Heart right ventricle (tissue), 16 donors: ENCODE measurements around the gene TPH2. TPM values are rescaled to one million over a fixed set of nuclear protein-coding genes. Genes with fewer than 3 reads are reported as not detected.

Experiments
- ATAC-seq, 8 donors: fragments of 200-7000 bp; cut with Tn5 transposase; one replicate each; pipeline ENCODE4 v1.9.1; 2020; ENCODE audit warnings: mild to moderate bottlenecking in 8 of 8, moderate library complexity in 8 of 8, moderate number of reproducible peaks in 1 of 8
- DNase-seq, 2 donors: peaks; one replicate each; pipeline ENCODE4 v3.0.0-alpha.2; 2020
- H3K27ac ChIP-seq, 10 donors: fragments of 200-600 bp; sonication (generic) in 2 of 10; one replicate each; pipeline versions ENCODE4 v1.5.0 to v1.8.0; 2020 to 2022; ENCODE audit warnings: mild to moderate bottlenecking in 3 of 10
- H3K27me3 ChIP-seq, 7 donors: fragments of 200-600 bp; one replicate each; pipeline ENCODE4 v1.8.0; 2021 to 2022; ENCODE audit warnings: mild to moderate bottlenecking in 2 of 7
- H3K36me3 ChIP-seq, 9 donors: fragments of 200-600 bp; sonication (generic) in 1 of 9; one replicate each; pipeline versions ENCODE4 v1.5.0 to v1.8.0; 2020 to 2022; ENCODE audit warnings: mild to moderate bottlenecking in 2 of 9
- H3K4me1 ChIP-seq, 9 donors: fragments of 200-600 bp; sonication (generic) in 1 of 9; one replicate each; pipeline versions ENCODE4 v1.5.0 to v1.8.0; 2020 to 2022; ENCODE audit warnings: mild to moderate bottlenecking in 4 of 9
- H3K4me3 ChIP-seq, 10 donors: fragments of 200-600 bp; sonication (generic) in 2 of 10; one replicate each; pipeline versions ENCODE4 v1.5.0 to v1.8.0; 2020 to 2022; ENCODE audit warnings: mild to moderate bottlenecking in 7 of 10, moderate library complexity in 2 of 10
- H3K9me3 ChIP-seq, 11 donors: fragments of 200-600 bp in 10 of 11; sonication (generic) in 2 of 11; one replicate each; pipeline versions ENCODE4 v1.5.0 to v1.8.0; 2013 to 2022; ENCODE audit warnings: mild to moderate bottlenecking in 2 of 11, control low read depth in 1 of 11, moderate library complexity in 1 of 11
- WGBS, 2 donors: extraction: QIAGEN DNeasy Blood & Tissue Kit; methylation state at CpG; one replicate each; pipeline ENCODE4 v1.1.7; 2013; ENCODE audit warnings: inconsistent platforms in 1 of 2; 5-methylcytosine and 5-hydroxymethylcytosine counted together
- intact Hi-C, 10 donors: fragments of 100-400 bp; cut with DNase I; formaldehyde crosslinking; loops; one replicate each; pipeline versions ENCODE4 v1.11.1 to v1.14.2; 2022
- polyA plus RNA-seq, 2 donors: library from polyadenylated mRNA; stranded (reverse); fragments of 200-250 nt; gene quantifications; one replicate each; pipeline ENCODE4 v1.2.3, GENCODE V29; 2013
- total RNA-seq, 10 donors: library from RNA; stranded (reverse); fragmentation: NEBNext Ultra II Directional in 3 of 10; extraction: Animal tissue kit (Norgen Biotek cat#: 25700) in 3 of 10; gene quantifications; one replicate each; pipeline versions ENCODE4 v1.2.1 to v1.2.4, GENCODE V29; 2021 to 2023
- TF ChIP-seq, protein P1 (sequence below), 9 donors: fragments of 200-600 bp; sonication (generic) in 2 of 9; IDR thresholded peaks; one replicate each; pipeline versions ENCODE4 v1.5.0 to v1.8.0; 2021 to 2022; ENCODE audit warnings: antibody characterized with exemption in 9 of 9, mild to moderate bottlenecking in 5 of 9, moderate library complexity in 1 of 9
- donor health status: Arrhythmogenic right ventricular cardiomyopathy.
- donor health status: ischemic (EF 13 %, LVEDD 7.1; RV severe dilation, severe dysfunction).
- donor health status: healthy with polysubstance abuse.
- donor health status: DM: no; HTN: yes; CAD: no.
- donor health status: DM: no; HTN: no; CAD: no.
- donor health status: ischemic (EF 25% LVEDD 6.9; RV normal size, moderate dysfunction).
- donor health status: ischemic (EF 25% LVEDD 5.7; RV mildly dilated, moderate dysfunction).
- donor health status: healthy.
- donor health status: DM: yes; HTN: yes; CAD: no.
- donor health status: Ischemic cardiomyopathy.
- donor health status: ischemic (EF 35%, LVEDD 5.7; RV mildly dilated, moderate dysfunction).
- donor health status: nonischemic (EF 11% LVEDD 7.7; RV severe dilation, severe dysfunction).
- donor health status: DM: yes; HTN: yes; CAD: no.
- donor health status: PGD.
- donor health status: ischemic (EF 29% LVEDD 5.4; RV normal size, mild dysfunction).
- donor health status: nonischemic (EF 23%, LVEDD 6.1; RV moderate dilation, normal function).

Gene TPH2
- total and polyA plus RNA-seq, 12 donors, result not detected

DNA sequence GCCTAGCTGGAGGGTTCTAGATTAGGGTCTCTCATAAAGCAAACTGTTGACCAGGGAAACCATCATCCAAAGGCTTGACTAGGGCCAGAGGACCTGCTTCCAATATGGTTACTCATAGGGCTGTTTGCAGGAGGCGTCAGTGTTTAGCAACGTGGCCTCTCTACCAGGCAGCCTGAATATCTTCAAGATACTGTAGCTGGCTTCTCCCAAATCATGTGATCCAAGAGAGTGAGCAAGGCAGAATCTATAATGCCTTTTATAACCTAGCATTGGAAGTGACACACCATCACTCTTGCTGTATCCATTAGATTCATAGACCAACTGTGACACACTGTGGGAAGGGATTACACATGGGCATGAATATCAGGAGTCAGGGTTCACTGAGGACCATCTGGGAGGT, 17.3 kb downstream of the TPH2 start:
- intact Hi-C loops, result loop anchor here in 1 of 10 donors (10.0 kb wide), 1 partner anchor 479 kb away; no protein-coding TSS in a partner anchor
- 58 to 60% methylated on average over 2 of the region's 2 CpGs for WGBS, 2 donors
- H3K27me3 ChIP-seq, result peaks cover 0 to 10% (median 0%) of the 10 kb centered on the region in 7 donors
- no peak overlapping the region for H3K27ac ChIP-seq
- no peak for ATAC-seq
- TF ChIP-seq, protein P1, sequence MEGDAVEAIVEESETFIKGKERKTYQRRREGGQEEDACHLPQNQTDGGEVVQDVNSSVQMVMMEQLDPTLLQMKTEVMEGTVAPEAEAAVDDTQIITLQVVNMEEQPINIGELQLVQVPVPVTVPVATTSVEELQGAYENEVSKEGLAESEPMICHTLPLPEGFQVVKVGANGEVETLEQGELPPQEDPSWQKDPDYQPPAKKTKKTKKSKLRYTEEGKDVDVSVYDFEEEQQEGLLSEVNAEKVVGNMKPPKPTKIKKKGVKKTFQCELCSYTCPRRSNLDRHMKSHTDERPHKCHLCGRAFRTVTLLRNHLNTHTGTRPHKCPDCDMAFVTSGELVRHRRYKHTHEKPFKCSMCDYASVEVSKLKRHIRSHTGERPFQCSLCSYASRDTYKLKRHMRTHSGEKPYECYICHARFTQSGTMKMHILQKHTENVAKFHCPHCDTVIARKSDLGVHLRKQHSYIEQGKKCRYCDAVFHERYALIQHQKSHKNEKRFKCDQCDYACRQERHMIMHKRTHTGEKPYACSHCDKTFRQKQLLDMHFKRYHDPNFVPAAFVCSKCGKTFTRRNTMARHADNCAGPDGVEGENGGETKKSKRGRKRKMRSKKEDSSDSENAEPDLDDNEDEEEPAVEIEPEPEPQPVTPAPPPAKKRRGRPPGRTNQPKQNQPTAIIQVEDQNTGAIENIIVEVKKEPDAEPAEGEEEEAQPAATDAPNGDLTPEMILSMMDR (IDR thresholded peaks at IDR 0.05), result no peak
- no peak overlapping the region for H3K4me3 ChIP-seq
- DNase-seq, result no peak
- no peaks in the 10 kb centered on the region for H3K36me3 ChIP-seq
- H3K4me1 ChIP-seq, result no peaks in the 10 kb centered on the region
- no peaks in the 10 kb centered on the region for H3K9me3 ChIP-seq

- intact Hi-C loops, result loop anchor here in 1 of 10 donors (10.0 kb wide), 1 partner anchor 477 kb away; no protein-coding TSS in a partner anchor
- no peaks in the 10 kb centered on the region for H3K36me3 ChIP-seq
- TF ChIP-seq, protein P1 (IDR thresholded peaks at IDR 0.05), result no peak
- H3K27ac ChIP-seq, result no peak overlapping the region
- no peaks in the 10 kb centered on the region for H3K9me3 ChIP-seq
- H3K27me3 ChIP-seq, result peaks cover 0 to 16% (median 0%) of the 10 kb centered on the region in 7 donors
- no peak overlapping the region for H3K4me3 ChIP-seq
- 40 to 41% methylated on average over 2 of the region's 2 CpGs for WGBS, 2 donors
- no peaks in the 10 kb centered on the region for H3K4me1 ChIP-seq
- DNase-seq (no peak), ATAC-seq (no peak)
Measured at GRCh38 chr12:71958056-71958455, 19.4 kb downstream of the TPH2 start.

DNA sequence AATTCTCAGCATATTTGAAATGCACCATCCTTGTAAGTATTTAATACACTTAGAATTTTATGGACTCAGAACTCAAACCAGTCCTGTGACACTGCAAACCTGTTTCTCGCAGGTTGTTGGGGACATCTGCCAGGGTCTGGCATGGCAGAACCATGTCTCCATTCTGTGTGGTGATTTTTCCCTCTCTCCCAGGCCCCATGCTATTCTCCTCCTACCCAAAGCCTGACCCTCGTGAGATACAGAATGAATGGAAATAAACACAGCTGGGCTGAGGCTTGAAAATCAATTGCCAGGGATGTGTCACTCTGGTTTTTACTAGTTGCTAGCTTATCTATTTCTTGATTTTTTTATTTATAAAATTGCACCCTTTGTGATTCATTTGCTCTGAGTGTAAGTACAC, 19.8 kb downstream of the TPH2 start:
- no peak for ATAC-seq
- TF ChIP-seq, protein P1 (IDR thresholded peaks at IDR 0.05), result no peak
- no peak overlapping the region for H3K4me3 ChIP-seq
- no peaks in the 10 kb centered on the region for H3K36me3 ChIP-seq
- 43 to 47% methylated on average over 2 of the region's 2 CpGs for WGBS, 2 donors
- no peak overlapping the region for H3K27ac ChIP-seq
- H3K27me3 ChIP-seq, result peaks cover 0 to 16% (median 0%) of the 10 kb centered on the region in 7 donors
- no peaks in the 10 kb centered on the region for H3K4me1 ChIP-seq
- DNase-seq, result no peak
- intact Hi-C loops, result loop anchor here in 1 of 10 donors (10.0 kb wide), 1 partner anchor 476 kb away; no protein-coding TSS in a partner anchor
- no peaks in the 10 kb centered on the region for H3K9me3 ChIP-seq

DNA sequence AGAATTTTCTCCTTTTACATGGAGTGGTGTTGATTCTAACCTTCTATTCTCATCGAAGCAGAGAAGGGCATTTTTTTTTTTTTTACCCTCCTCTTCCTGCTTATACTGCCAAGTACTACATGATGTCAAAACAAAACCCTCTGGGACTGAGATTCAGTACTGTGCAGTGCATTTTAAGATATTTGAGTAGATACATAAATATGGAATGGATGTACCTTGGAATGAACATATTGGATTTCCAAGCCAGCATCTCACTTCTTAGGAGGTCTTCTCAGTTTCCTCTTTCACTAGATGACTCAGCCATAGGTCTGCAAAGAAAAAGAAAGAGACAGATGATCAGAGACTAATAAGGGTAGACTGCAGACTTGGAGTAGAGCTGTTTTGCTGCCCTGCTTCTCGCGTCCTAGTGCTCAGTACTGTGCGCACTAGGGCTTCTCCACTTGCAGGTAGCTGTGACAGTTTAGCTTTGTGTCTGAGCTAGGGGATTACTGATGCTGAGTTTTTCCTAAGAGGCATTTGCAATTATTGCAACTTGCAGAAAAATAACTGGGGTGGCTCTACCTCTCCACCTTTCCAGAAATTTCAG, 20.4 kb downstream of the TPH2 start:
- DNase-seq (no peak), ATAC-seq (no peak)
- intact Hi-C loops, result loop anchor here in 1 of 10 donors (10.0 kb wide), 1 partner anchor 476 kb away; no protein-coding TSS in a partner anchor
- Histone ChIP-seq H3K9me3 (no peaks in the 10 kb centered on the region), H3K4me1 (no peaks in the 10 kb centered on the region), H3K27ac (no peak overlapping the region), H3K36me3 (no peaks in the 10 kb centered on the region), H3K4me3 (no peak overlapping the region), H3K27me3 (peaks cover 0 to 16% (median 0%) of the 10 kb centered on the region in 7 donors)
- 63 to 67% methylated on average over 4 of the region's 4 CpGs for WGBS, 2 donors
- TF ChIP-seq, protein P1 (IDR thresholded peaks at IDR 0.05), result no peak
